K562 (cell line): ENCODE results near the gene ARMC2.

Experiments
- FOXP1 ChIP-seq: sonication (generic); formaldehyde crosslinking; IDR thresholded peaks from 2 replicates; pipeline ENCODE4 v1.8.0; 2022; ENCODE audit warnings: mild to moderate bottlenecking, missing genetic modification reagents
- MEF2A ChIP-seq: IDR thresholded peaks from 2 replicates; pipeline ENCODE4 v1.6.1; 2011; ENCODE audit warnings: low read depth, mild to moderate bottlenecking, low read length, moderate library complexity; ENCODE audit not compliant: control insufficient read depth
- POLR2A ChIP-seq: fragments of 450-650 bp; conservative IDR thresholded peaks from 2 replicates; pipeline ENCODE4 v1.6.1; 2016
- YY1 ChIP-seq, 3 experiments: IDR thresholded peaks; 2 replicates each; pipeline ENCODE4 v1.6.1; 2011; ENCODE audit warnings: low read length in 2 of 3, mild to moderate bottlenecking in 2 of 3, moderate library complexity in 2 of 3, borderline replicate concordance in 1 of 3, control low read depth in 1 of 3, low read depth in 1 of 3; ENCODE audit not compliant: insufficient read depth in 3 of 3, insufficient replicate concordance in 2 of 3, control insufficient read depth in 1 of 3, insufficient read length in 1 of 3; ENCODE audit errors: extremely low read depth in 1 of 3
- TF ChIP-seq, protein P1 (sequence below), 3 experiments: IDR thresholded peaks in 2 of 3; conservative IDR thresholded peaks in 1 of 3; 2 replicates each; pipeline ENCODE4 v1.5.1; 2011 to 2012; ENCODE audit warnings: low read length in 3 of 3, mild to moderate bottlenecking in 3 of 3, control low read depth in 2 of 3, improper control_type of control experiment in 1 of 3, inconsistent platforms in 1 of 3, low read depth in 1 of 3, mixed read lengths in 1 of 3, moderate library complexity in 1 of 3; ENCODE audit not compliant: insufficient read depth in 2 of 3

- TF ChIP-seq, protein P1, sequence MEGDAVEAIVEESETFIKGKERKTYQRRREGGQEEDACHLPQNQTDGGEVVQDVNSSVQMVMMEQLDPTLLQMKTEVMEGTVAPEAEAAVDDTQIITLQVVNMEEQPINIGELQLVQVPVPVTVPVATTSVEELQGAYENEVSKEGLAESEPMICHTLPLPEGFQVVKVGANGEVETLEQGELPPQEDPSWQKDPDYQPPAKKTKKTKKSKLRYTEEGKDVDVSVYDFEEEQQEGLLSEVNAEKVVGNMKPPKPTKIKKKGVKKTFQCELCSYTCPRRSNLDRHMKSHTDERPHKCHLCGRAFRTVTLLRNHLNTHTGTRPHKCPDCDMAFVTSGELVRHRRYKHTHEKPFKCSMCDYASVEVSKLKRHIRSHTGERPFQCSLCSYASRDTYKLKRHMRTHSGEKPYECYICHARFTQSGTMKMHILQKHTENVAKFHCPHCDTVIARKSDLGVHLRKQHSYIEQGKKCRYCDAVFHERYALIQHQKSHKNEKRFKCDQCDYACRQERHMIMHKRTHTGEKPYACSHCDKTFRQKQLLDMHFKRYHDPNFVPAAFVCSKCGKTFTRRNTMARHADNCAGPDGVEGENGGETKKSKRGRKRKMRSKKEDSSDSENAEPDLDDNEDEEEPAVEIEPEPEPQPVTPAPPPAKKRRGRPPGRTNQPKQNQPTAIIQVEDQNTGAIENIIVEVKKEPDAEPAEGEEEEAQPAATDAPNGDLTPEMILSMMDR (IDR thresholded peaks at IDR 0.05 in 2 of 3, conservative IDR thresholded peaks at IDR 0.05 in 1 of 3; ENCODE audit: insufficient read depth in 2 of 3, low read depth in 1 of 3, low read length in 3 of 3) = no peak
- no peak for TF ChIP-seq POLR2A
- TF ChIP-seq YY1 (IDR thresholded peaks at IDR 0.05; ENCODE audit: borderline replicate concordance in 1 of 3, control insufficient read depth in 1 of 3, extremely low read depth in 1 of 3, insufficient read depth in 3 of 3, insufficient read length in 1 of 3, insufficient replicate concordance in 2 of 3, low read depth in 1 of 3, low read length in 2 of 3) = no peak
- TF ChIP-seq MEF2A = no peak
- no peak for TF ChIP-seq FOXP1 (CRISPR knock-in tag)
These were observed 140.5 kb downstream of the ARMC2 start for GRCh38 chr6:108988765-108989164.
